GM19395 (cell line): Measurements from ENCODE around the gene CDC34.

Source experiments
- ATAC-seq: cut with Tn5 transposase; IDR thresholded peaks from one replicate; pipeline ENCODE4 v1.9.1; 2021; ENCODE audit warnings: mild to moderate bottlenecking, moderate library complexity; ENCODE audit not compliant: unreplicated experiment

The CDC34 gene

DNA sequence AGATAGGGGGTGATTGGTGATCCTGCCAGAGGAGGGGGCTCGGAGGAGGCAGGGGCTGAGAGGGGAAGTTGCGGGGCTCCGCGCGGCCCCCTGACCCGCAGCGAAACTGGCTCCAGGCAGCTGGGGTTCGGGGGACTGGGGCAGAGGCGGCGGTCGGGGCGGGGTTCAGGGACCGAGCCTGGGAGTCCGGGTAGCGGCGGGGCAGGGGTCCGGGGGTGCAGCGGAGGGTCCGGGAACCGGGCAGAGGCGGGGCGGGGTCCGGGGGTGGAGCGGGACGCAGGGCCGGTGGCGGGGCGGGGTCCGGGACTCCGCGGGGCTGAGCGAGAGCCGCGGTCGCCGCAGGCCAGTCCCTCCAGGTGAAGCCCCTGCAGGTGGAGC is 34.1 kb upstream of the CDC34 start:
- ATAC-seq, result no peak

- ATAC-seq, result no peak
These were observed 33.6 kb upstream of the CDC34 start for GRCh38 chr19:497869-498510.

- no peak for ATAC-seq
These were observed 33.1 kb upstream of the CDC34 start for GRCh38 chr19:498511-498891.

DNA sequence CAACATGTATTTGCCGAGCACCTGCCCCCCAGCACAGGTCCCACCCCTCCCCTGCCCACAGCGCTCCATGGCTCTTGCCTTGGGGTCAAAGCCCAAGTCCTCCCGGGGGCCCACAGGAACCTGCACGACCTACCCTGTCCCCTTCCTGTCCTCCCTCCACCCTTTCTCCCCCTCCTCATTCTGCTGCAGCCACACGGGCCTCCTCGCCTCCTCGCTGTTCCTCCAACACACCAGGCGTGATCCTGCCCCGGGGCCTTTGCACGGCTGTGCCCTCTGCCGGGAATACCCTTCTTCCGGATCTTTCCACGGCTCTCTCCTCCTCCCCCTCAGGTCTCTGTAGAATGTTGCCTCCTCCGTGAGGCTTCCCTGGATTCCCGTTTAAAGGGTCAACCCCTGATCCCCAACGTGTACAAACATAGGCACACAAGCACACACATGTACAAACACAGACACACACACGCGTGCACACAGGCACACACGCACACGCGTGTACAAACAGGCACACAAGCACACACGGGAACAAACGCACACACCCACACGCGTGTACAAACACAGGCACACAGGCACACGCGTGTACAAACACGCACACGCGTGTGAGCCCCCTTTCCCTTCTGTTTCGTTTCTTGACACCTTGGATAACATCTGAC is 32.5 kb upstream of the CDC34 start:
- ATAC-seq, result no peak

DNA sequence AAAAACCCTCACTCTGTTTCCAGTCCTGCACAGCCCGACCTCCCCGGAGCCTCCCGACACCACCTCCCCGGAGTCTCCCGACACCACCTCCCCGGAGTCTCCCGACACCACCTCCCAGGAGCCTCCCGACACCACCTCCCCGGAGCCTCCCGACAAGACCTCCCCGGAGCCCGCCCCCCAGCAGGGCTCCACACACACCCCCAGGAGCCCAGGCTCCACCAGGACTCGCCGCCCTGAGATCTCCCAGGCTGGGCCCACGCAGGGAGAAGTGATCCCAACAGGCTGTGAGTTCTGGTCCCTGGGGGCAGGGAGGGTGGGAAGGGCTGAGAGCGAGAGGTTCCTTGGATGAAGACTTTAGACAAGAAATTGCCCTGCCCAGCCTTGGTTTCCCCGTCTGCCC is 29.9 kb upstream of the CDC34 start:
- no peak for ATAC-seq

GRCh38 chr19:504616-505015 is 26.9 kb upstream of the CDC34 start:
- no peak for ATAC-seq

DNA sequence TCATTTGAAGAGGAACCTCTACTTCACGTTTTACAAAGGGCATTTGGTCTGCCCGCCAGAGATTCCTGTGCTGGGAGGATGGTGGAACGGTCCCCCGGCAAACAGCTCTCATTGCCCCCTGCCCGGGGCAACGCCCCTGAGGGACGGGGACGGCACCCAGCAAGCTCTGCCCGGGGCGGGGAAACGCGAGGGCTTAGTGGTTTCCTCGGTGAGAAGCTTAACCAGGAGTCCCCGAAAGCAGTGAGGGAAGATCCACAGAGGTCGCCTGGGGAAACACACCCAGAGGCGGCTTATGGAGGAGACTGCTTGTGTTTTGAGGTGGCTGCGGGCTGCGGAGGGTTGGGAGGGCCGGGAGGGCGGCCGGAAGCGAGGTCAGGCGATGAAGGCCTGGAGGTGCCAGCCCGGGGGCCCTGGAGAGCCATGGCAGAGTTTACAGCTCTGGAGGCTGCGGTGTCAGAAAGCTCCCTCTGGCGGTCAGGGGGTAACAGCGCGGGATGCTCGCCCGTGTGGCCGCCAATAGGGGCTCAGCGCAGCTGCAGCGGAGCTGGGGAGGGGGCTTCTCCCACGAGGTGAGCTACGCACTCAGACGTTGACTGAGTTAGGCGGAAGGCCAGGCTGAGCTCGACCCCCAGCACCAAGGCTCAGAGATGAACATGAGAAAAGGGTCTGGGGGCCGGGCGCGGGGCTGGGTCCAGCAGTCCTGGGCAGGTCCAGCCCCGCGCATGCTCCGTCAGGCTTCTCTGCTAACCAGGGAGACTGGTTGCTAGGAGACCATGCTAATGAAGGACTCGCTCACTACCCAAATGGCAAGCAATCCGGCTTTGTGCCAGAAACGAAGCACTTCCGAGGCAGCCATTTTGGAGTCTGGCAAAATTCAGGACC is 24.9 kb upstream of the CDC34 start:
- ATAC-seq, result peak; percentile 80

DNA sequence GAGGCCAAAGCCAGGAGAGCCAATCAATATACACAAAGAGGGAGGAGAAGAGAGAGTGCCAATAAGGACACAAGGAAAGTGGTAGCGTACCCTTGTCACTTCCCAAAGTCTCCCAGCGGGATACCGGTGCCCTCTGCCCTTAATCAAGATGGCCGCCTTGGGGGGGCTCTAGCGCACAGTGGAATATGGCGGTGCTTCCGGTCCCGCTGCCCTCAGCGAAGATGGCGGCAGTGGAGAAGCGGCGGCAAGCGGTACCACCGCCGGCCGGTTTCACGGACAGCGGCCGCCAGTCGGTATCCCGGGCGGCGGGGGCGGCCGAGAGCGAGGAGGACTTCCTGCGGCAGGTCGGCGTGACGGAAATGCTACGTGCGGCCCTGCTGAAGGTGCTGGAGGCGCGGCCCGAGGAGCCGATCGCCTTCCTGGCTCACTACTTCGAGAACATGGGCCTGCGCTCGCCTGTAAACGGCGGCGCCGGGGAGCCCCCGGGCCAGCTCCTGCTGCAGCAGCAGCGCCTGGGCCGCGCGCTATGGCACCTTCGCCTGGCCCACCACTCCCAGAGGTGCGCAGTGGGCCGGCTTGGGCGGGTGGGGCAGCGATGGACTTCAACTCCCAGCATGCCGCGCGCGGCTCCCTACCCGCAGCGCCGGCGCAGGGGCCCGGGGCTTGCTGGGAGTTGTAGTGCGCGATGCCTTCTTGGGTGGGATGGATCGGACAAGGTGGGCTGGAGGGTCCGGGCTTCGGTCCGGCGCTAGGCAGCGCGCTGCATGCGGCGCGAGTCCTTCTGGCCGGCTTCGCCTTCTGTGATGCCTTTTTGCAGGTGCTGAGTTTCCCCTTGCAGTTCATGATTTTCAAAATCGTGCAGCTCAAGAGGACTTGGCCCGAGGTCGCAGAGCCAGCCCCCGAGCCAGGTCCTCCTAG is 24.0 kb upstream of the CDC34 start, which contains the start of gene TPGS1:
Gene TPGS1, plus strand, starts transcription at position 212 of the 918 bp plus-strand sequence. Its CDS starts 10 bp downstream, at position 222.
- ATAC-seq, result peak; percentile 57

DNA sequence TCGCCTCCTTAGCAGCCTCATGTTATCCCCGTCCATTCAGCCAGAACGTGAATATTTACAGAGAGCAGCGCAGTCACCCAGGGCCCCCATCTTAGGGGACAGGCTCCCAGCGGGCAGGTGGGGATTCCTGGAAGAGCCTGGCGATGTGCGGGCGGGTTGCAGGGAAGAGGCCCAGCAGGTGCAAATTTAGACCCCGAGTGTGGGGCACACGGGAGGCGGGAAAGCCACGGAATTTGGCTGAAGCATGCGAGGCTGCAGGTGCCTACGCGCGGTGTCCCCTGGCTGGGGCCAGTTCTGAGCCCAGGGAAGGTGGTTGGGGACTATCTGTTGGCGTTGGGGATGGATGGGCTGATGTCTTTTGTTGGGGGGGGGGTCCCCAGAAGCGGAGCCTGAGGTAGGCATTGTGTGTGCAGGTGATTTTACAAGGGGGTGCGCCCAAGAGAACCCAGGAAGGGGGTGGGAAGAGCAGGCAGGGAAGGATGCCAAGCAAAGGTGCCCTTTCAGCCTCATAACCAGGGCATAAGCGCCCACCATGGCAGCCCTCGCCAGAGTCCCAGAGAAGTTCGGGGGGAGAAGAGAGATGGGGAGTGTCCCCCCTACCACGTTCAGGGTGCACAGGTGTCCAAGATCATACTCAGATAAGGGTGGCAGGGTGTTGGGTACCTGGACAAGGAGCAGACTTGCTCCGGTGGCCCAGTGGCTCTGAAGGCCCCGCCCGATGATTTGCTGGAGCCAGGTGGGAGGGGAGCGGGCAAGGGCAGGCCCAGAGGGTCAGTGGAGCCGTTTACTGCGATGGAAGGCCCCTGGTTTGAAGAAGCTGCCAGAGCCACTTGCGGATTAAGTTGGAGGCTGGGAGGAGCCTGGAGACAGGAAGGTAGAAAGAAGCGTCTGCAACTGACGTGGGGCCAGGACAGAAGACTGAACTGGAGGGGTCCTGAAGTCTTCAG is 23.1 kb upstream of the CDC34 start:
- no peak for ATAC-seq

DNA sequence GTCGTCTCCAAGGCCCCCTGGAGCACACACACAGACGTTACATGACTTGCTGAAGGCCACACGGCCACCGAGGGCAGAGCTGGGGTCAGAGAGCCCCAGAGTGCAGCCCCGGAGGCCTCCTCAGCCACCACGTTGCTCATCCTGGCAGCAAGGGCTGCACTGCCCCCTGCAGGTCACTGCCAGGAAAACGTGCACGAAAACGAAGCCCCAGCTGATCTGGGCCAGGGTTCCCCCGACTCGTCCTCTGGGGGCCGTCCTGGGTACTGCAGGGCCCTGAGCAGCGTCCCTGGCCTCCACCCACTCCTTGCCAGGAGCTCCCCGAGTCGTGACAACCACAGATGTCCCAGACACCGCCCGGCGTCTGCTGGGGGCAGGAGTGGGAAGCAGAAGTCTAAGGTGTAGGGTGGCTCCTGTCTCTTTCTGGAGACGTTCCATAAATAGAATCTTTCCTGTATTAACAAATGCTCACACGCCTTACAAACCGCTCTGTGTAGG is 20.9 kb upstream of the CDC34 start:
- peak; percentile 28 for ATAC-seq

DNA sequence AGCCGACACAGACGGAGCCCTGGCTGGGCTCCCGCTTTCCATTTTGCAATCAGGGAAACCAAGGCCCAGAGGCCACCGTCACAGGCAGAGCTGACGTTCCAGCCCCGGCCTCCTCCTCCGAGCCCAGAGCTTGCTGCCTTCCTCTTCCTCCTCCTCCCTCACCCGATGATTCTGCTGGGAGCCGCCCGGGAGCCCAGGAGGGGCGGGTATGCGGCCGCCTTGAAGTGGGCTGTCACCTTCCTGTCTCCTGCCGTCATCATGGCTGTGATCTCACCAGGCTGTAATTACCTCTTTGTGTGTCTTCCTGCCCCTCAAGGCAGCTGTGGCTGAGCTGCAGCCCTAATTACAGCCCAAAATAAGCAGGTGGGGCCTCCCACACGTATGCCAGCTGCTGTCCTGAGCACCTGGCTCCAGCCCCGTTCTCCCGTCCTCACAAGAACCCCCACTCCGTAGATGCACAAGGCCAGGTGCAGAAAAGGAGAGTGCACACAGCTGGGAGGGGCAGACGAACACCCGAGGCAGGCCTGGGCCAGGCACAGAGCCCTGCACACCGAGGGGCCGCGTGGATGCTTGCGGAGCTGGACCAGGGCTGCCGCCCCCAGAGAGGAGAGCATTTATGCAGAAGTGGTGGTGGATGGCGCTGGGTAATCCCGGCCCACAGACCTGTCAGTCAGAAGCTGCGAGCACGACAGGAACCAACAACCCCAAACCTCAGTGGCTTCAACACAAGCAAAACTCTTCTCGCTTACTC is 20.3 kb upstream of the CDC34 start:
- no peak for ATAC-seq

DNA sequence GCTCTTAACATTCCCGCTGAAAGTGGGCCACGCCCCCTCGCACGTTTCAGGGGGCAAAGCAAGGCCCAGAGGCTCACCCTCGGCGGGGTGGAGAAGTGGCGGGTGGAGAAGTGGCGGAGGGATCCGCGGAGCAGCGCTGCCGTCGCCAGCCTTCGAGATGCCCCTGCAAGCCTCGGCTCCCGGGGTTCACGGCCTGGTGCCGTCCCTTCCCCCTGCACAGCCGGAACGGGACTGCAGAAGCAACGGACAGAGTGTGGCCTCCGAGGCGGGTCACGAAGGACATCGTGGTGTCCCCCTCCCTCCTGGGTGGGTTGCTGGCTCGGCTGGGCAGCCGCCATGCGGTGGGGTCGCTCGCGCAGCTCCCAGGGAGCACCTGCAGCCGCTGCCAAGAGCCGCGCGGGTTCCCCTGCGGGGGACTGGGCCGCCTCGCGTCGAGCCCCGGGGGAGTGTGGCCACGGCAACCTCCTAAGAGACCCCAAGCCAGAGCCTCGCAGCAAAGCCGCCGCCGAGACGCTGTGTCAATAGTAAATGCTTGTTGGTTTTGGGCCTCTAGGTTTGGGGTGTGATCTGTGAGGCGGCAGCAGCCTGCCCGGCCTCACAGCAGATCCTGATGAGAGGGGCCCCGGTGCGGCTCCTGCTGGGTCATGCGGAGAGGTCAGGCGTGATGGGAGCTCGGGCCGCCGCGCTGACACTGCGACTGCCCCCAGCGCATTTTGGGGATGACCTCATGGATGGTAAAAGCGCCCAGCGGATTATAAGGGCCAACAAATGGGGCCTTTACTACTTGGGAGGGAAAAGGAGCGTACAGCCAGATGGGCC is 18.8 kb upstream of the CDC34 start:
- ATAC-seq, result no peak

DNA sequence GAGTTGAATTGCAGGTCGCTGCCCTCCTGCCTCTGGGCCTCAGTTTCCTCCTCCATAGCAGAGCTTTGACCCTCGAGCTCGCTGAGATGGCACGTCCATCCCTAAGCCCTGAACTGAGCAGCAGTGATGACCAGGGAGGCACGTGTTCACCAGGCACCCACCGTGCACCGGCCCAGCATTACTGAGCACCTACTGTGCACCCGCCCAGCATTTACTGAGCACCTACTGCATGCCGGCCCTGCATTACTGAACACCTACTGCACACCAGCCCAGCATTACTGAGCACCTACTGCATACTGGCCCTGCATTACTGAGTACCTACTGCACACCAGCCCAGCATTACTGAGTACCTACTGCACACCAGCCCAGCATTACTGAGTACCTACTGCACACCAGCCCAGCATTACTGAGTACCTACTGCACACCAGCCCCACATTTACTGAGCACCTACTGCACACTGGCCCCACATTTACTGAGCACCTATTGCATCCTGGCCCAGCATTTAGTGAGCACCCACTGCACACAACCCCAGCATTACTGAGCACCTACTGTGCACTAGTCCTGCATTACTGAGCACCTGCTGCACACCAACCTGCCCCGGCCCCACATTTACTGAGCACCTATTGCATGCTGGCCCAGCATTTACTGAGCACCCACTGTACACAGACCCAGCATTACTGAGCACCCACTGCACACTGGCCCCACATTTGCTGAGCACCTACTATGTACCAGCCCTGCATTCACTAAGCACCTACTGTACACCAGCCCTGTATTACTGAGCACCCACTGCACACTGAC is 18.0 kb upstream of the CDC34 start:
- no peak for ATAC-seq

DNA sequence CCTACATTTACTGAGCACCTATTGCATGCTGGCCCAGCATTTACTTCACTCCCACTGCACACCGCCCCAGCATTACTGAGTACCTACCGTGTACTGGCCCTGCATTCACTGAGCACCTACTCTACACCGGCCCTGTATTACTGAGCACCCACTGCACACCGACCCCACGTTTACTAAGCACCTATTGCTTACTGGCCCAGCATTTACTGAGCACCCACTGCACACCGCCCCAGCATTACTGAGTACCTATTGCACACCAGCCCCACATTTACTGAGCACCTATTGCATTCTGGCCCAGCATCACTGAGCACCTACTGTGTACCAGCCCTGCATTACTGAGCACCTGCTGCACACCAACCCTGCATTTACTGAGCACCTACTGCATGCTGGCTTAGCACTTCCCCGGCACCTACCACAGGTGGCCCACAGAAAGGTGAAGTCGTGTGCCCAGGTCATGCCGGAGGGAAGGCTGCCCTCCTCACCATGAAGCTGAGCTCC is 17.3 kb upstream of the CDC34 start:
- ATAC-seq, result no peak

GRCh38 chr19:517721-518597 is 13.6 kb upstream of the CDC34 start:
- ATAC-seq, result no peak
